HCT116 (cell line): ENCODE results near the gene RFTN1. TPM values are rescaled to one million over a fixed set of nuclear protein-coding genes. Genes with fewer than 3 reads are reported as not detected.

ENCODE experiments used
- ATAC-seq: fragments of 200-7000 bp; cut with Tn5 transposase; 2 replicates; pipeline ENCODE4 v1.9.1; 2020; ENCODE audit warnings: mild to moderate bottlenecking, moderate library complexity
- BruUV-seq: library from RNA; stranded (reverse); fragments of 400-500 nt; replicated peaks from 2 replicates; lab custom pipeline; 2021; lab: Mats Ljungman, UMichigan
- CTCF ChIA-PET: fragments of 300-600 bp; sonication (Branson Sonifier 250); formaldehyde crosslinking; loops from one replicate; lab custom pipeline; 2021; ENCODE audit warnings: antibody characterized with exemption; lab: Charles Lee
- POLR2A ChIA-PET: fragments of 300-600, 350-600 bp; sonication (Branson Sonifier 250); formaldehyde crosslinking; loops from one replicate; lab custom pipeline; 2021; ENCODE audit warnings: antibody characterized with exemption; lab: Charles Lee
- RAD21 ChIA-PET, 2 experiments: fragments of 300-600 bp; sonication (Branson Sonifier 250); formaldehyde crosslinking; loops; one replicate each; lab custom pipeline; 2023; ENCODE audit warnings: low total read pairs in 2 of 2; ENCODE audit not compliant: uncharacterized antibody in 2 of 2, unreplicated experiment in 2 of 2, low non-redundant PET in 1 of 2; lab: Charles Lee
- DNase-seq: peaks from one replicate; pipeline ENCODE4 v3.0.0-alpha.2; 2010; ENCODE audit warnings: low read depth, low spot score
- H2AFZ ChIP-seq: fragments of 200-600 bp; shearing (Covaris generic), sonication (generic); 2 replicates; pipeline ENCODE4 v1.6.1; 2017; ENCODE audit warnings: low read depth, mixed run types, mixed read lengths, antibody characterized with exemption, low read length; ENCODE audit not compliant: poor library complexity, severe bottlenecking
- H3K27ac ChIP-seq: 2 replicates; pipeline ENCODE4 v1.5.1; 2012; ENCODE audit warnings: low read depth, low read length
- H3K27me3 ChIP-seq: fragments of 200-600 bp; sonication (generic); 2 replicates; pipeline ENCODE4 v1.6.1; 2016; ENCODE audit warnings: mixed run types, low read length, mixed read lengths; ENCODE audit not compliant: insufficient read depth
- H3K36me3 ChIP-seq, 2 experiments: fragments of 200-500 bp in 1 of 2; fragments of 200-600 bp in 1 of 2; sonication (Bioruptor generic) in 1 of 2; sonication (generic) in 1 of 2; 2 replicates each; pipeline versions ENCODE4 v1.5.1 to v1.6.1; 2014 to 2016; ENCODE audit warnings: low read length in 2 of 2, inconsistent platforms in 1 of 2, mixed read lengths in 1 of 2, mixed run types in 1 of 2; ENCODE audit not compliant: insufficient read depth in 2 of 2, control insufficient read depth in 1 of 2
- H3K4me1 ChIP-seq, 2 experiments: fragments of 200-600 bp in 1 of 2; sonication (generic) in 1 of 2; 2 replicates each; pipeline versions ENCODE4 v1.5.1 to v1.6.1; 2012 to 2017; ENCODE audit warnings: low read length in 2 of 2, inconsistent platforms in 1 of 2, mild to moderate bottlenecking in 1 of 2, mixed read lengths in 1 of 2, mixed run types in 1 of 2, moderate library complexity in 1 of 2; ENCODE audit not compliant: insufficient read depth in 2 of 2, control insufficient read depth in 1 of 2
- H3K4me2 ChIP-seq: fragments of 200-600 bp; sonication (generic); 2 replicates; pipeline ENCODE4 v1.6.1; 2017; ENCODE audit warnings: mixed run types, low read length, mixed read lengths
- H3K4me3 ChIP-seq, 2 experiments: fragments of 200-600 bp in 1 of 2; sonication (generic) in 1 of 2; replicated peaks in 1 of 2; 2 replicates each; pipeline ENCODE4 v1.5.1; 2011 to 2016; ENCODE audit warnings: low read length in 2 of 2, control low read depth in 1 of 2, low read depth in 1 of 2, mild to moderate bottlenecking in 1 of 2, mixed read lengths in 1 of 2, mixed run types in 1 of 2
- H3K79me2 ChIP-seq: fragments of 200-600 bp; sonication (generic); 2 replicates; pipeline ENCODE4 v1.6.1; 2017; ENCODE audit warnings: mild to moderate bottlenecking, mixed run types, low read length, moderate library complexity, mixed read lengths; ENCODE audit not compliant: insufficient read depth
- H3K9ac ChIP-seq: fragments of 200-600 bp; sonication (generic); 2 replicates; pipeline ENCODE4 v1.6.1; 2016; ENCODE audit warnings: low read length, mixed read lengths
- H3K9me2 ChIP-seq: fragments of 200-600 bp; sonication (generic), shearing (Covaris generic); 2 replicates; pipeline ENCODE4 v1.6.1; 2017; ENCODE audit warnings: mixed run types, mild to moderate bottlenecking, moderate library complexity; ENCODE audit not compliant: insufficient read depth
- H3K9me3 ChIP-seq, 2 experiments: fragments of 200-500 bp in 1 of 2; fragments of 200-600 bp in 1 of 2; sonication (Bioruptor generic) in 1 of 2; sonication (generic) in 1 of 2; 2 replicates each; pipeline ENCODE4 v1.6.1; 2014 to 2017; ENCODE audit warnings: low read length in 2 of 2, mixed read lengths in 2 of 2, inconsistent platforms in 1 of 2, low read depth in 1 of 2, mild to moderate bottlenecking in 1 of 2, mixed run types in 1 of 2, moderate library complexity in 1 of 2; ENCODE audit not compliant: control insufficient read depth in 1 of 2, insufficient read depth in 1 of 2
- H4K20me1 ChIP-seq: fragments of 200-600 bp; sonication (generic), shearing (Covaris generic); 2 replicates; pipeline ENCODE4 v1.6.1; 2017; ENCODE audit warnings: mixed run types, mild to moderate bottlenecking, moderate library complexity; ENCODE audit not compliant: insufficient read depth
- CTCF ChIP-seq, 3 experiments: fragments of 200-600 bp in 1 of 3; sonication (generic) in 1 of 3; IDR thresholded peaks in 2 of 3; conservative IDR thresholded peaks in 1 of 3; 2 replicates each; pipeline ENCODE4 v1.5.1; 2012 to 2017; ENCODE audit warnings: low read depth in 2 of 3, low read length in 2 of 3, antibody characterized with exemption in 1 of 3, borderline replicate concordance in 1 of 3, control low read depth in 1 of 3, mild to moderate bottlenecking in 1 of 3, mixed read lengths in 1 of 3, mixed run types in 1 of 3, moderate library complexity in 1 of 3; ENCODE audit not compliant: insufficient read depth in 1 of 3
- EGR1 ChIP-seq: IDR thresholded peaks from 2 replicates; pipeline ENCODE4 v1.6.1; 2012; ENCODE audit warnings: low read depth
- EZH2 ChIP-seq: fragments of 200-600 bp; sonication (generic); IDR thresholded peaks from 2 replicates; pipeline ENCODE4 v1.6.1; 2017; ENCODE audit warnings: antibody characterized with exemption, mixed run types
- EZH2phosphoT487 ChIP-seq: fragments of 200-600 bp; IDR thresholded peaks from 2 replicates; pipeline ENCODE4 v1.6.1; 2018; ENCODE audit warnings: antibody characterized with exemption, borderline replicate concordance
- REST ChIP-seq: IDR thresholded peaks from 2 replicates; pipeline ENCODE4 v1.6.1; 2012; ENCODE audit warnings: low read depth
- SP1 ChIP-seq: IDR thresholded peaks from 2 replicates; pipeline ENCODE4 v1.6.1; 2012; ENCODE audit warnings: low read depth
- SRF ChIP-seq: IDR thresholded peaks from 2 replicates; pipeline ENCODE4 v1.6.1; 2012; ENCODE audit warnings: low read depth
- TCF7L2 ChIP-seq: IDR thresholded peaks from 2 replicates; pipeline ENCODE4 v1.7.0; 2011; ENCODE audit warnings: borderline replicate concordance, inconsistent platforms; ENCODE audit not compliant: insufficient read depth, insufficient read length; ENCODE audit errors: extremely low read depth
- intact Hi-C: fragments of 100-400 bp; cut with micrococcal nuclease; formaldehyde crosslinking; loops from 2 replicates; pipeline ENCODE4 v1.10.0; 2022
- total RNA-seq: library from RNA; stranded (reverse); gene quantifications from one replicate; pipeline ENCODE4 v1.2.1, GENCODE V29; 2021; ENCODE audit not compliant: unreplicated experiment

Gene RFTN1
- total RNA-seq, 1 experiment from 2014 or later, result 3.9 TPM

DNA sequence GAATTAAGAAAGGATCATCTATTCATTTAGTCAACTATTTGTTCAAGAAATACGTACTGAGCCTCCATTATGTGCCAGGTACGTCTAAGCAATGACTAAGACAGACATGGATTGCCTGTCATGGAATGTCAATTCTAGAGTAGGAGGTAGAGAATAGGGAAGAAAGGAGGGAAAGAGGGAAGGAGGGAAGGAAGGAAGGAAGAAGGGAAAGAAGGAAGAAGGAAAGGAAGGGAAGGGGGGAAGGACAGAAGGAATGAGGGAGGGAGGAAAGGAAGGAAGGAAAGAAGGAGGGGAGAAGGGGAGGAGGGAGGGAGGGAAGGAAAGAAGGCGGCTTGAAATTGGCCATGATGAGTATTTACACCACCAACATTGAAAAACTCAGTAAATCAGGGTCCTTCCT is 39.3 kb upstream of the RFTN1 start:
- Histone ChIP-seq H3K9me2 (no peaks in the 10 kb centered on the region), H3K4me1 (peaks cover 0 to 3% of the 10 kb centered on the region in 2 experiments; a peak in 1 of 4 replicates), H4K20me1 (no peaks in the 10 kb centered on the region), H3K27ac (no peak overlapping the region), H3K4me3 (no peak overlapping the region), H3K9ac (no peak overlapping the region), H3K4me2 (no peak overlapping the region), H2AFZ (no peak overlapping the region), H3K36me3 (no peaks in the 10 kb centered on the region), H3K9me3 (no peaks in the 10 kb centered on the region), H3K79me2 (no peaks in the 10 kb centered on the region), H3K27me3 (no peaks in the 10 kb centered on the region; the same call in 1 of the 2 replicates)
- POLR2A ChIA-PET, result no interaction called here
- ATAC-seq (no peak), DNase-seq (no peak)
- intact Hi-C loops, result loop anchor here (5.0 kb wide), 1 partner anchor 505 kb away; no protein-coding TSS in a partner anchor
- RAD21 ChIA-PET, result no interaction called here
- CTCF ChIA-PET, result interaction anchor here (1.3 to 3.4 kb wide), 2 partner anchors 262 kb away, joined by 6 to 38 read pairs; no protein-coding TSS in a partner anchor
- BruUV-seq, result no TSS peak
- no peak for TF ChIP-seq TCF7L2
- no peak for TF ChIP-seq EGR1
- no peak for TF ChIP-seq SP1
- no peak for TF ChIP-seq EZH2phosphoT487
- TF ChIP-seq EZH2, result no peak
- no peak for TF ChIP-seq REST
- TF ChIP-seq CTCF (IDR thresholded peaks at IDR 0.05 in 2 of 3, conservative IDR thresholded peaks at IDR 0.05 in 1 of 3; ENCODE audit: borderline replicate concordance in 1 of 3, insufficient read depth in 1 of 3, low read depth in 2 of 3, low read length in 2 of 3), result no peak
- no peak for TF ChIP-seq SRF
